Hippocampal formation (tissue), 2 donors: Measurements from ENCODE around the gene SNTN.
"Not testable (repeated sequence)": the region's sequence is repeated elsewhere in the genome, so short reads cannot be mapped to it uniquely, and the experiment has no call there.

Experiments used
- DNase-seq, 2 donors: peaks; one replicate each; lab custom pipeline; 2025; lab: John Stamatoyannopoulos, UW

The SNTN gene

DNA sequence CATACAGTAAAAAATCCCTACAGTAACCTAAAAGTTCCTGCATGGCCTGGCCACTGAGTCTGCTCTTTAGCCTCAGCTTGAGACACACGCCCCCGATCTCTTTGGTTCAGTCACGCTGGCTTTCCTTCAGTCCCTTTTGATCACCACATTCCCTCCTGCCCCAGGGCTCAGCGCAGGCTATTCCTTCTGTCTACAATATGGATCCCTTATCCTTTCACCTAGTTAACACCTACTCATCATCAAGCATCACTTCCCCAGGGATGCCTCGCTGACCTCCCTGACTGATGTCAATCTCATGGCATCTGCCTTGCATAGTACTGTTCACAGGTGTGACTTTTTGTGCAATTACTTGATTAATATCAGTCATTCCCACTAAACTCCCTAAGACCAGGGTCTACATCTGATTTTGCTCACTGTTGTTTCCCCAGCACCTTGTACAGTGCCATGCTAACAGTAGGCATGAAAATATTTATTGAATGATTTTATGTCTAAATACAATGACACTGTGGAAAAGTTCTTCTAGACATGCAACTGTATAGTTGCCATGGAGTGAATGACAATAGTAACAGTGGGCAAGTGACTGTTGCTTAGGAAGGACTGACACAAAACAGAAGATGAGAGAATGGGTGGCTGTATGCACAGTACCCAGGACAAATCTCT lies at the start of gene SNTN:
TSS of gene SNTN (plus strand) at position 610 of the 660 bp plus-strand sequence. CDS start at position 623, 13 bp downstream.
- no peak for DNase-seq

DNA sequence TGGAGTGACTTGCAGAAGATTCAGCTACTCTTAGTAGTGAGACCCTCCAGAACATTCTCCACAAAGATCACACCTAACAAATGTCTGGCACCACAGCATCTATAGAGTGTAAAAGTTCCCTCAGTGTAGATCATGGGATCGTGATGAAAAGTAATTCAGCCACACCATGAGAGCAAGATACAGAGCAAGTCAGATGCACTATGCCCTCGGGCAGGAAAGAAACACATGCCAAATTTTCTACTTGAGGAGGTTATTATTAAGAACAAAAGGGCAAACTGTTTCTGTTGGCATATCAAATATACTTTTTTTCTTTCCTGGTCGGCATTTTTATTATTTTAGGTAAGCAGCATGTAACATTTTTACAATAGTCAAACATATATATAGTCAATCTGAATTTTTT lies 44.8 kb upstream of the SNTN start:
- DNase-seq, result no peak

DNA sequence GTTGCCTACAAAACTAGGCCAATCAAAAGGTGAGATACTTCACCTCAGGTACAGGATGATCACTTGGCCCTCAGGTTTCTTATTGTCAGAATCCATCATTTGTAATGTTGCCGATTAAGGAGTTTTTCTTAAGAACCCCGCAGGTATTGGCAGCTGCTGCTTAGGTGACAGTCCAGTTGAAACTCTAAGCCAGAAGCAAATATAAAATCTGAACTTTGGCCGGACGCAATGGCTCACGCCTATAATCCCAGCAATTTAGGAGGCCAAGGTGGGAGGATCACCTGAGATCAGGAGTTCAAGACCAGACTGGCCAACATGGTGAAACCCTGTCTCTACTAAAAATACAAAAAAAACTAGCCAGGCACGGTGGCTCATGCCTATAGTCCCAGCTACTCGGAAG lies 43.1 kb upstream of the SNTN start:
- no peak for DNase-seq

DNA sequence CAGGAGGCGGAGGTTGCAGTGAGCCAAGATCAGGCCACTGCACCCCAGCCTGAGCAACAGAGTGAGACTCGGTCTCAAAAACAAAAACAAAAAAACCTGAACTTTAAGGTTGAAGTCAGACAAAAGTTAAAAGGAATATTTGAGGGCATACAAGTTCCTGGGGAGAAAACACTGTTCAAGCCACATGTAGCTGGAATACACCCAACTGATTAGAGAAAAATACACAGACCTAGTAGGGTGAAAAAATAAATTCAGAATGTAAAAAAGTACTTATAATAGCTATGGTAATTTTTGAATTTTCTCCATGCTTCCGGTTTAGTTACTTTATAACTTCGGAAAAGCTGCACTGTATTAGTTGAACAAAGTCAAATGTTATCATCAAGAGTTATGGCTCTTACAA lies 42.6 kb upstream of the SNTN start:
- no peak for DNase-seq

DNA sequence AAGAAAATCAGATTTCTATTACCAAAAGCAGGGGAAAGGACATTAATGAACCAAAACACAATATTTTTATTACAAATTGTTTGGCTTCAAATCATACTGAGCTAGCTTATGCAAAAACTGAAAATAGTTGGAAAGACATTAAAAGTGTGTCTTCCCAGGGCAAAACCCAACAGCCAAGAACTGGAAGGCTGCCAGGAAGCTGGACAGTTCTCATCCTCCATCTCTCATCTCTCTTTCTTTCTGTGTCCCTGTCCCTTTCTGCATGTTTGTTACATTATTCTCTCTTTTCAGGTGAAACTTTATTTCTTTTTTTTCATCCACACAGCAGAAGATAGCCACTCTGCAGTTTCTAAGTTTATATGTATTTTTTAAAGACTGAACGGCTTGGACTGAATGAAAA lies 41.1 kb upstream of the SNTN start:
- DNase-seq, result no peak

DNA sequence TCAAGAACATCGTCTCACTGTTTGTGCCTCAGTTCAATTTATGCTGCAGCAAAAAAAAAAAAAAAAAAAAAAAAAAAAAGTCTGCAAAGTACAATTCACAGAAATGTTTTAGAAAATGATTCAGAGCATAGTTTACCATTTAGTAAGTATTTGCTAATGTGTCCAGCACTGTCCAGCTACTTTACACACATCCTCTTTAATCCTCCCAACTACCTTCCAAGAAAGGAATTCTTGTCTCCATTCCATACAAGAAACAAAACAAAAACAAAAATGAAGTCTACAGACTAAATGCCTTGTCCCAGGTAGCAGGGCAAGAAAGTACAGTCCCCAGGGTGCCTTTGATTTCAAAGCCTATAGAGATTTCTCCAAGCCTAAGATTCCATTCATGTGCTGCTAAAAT lies 38.9 kb upstream of the SNTN start:
- no peak for DNase-seq

DNA sequence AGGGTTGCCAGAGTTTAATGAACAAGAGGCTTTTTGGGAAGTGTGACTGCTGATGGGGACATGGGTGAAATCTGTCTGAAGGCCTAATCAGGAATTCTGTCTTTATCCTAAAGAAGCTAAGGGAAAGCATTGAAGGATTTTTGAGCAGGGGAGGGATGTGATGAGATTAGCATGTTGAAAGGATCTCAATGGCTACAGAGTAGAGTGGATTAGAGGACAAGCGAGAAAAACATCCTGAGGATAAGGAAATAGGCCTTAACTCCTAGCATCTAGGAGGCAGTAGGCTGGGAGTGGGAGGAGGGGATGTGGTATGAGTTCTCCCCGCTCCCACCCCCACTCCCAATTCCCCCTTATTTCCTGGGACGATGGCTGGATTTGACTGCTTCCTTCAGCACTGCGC lies 35.1 kb upstream of the SNTN start:
- DNase-seq, result no peak

DNA sequence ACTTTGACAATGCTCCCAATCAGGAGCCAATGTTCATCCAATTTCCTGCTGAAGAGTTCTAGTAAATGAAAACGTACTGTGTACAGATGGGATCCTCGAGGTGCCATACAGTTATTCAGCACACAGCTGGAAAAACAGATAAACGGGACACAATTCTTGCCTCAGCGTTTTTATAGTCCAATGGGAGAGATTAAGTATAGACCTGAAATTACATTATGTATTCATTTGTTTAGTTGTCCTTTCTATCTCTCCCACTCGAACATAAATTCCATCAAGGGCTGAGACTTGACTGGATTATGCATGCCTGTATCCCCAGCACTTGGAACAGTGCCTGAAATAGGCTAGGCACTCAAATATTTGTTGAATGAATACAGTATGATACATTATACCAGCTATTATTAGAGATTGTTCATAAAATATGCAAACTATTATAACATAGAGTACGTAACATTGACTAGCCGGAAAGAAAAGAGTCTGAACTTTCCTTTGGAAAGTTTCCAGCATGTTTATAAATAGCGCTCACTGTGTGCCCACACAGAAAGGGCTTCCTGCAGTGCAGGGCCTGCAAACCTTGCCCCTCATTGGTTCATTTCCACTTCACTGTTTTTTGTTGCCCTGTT lies 27.4 kb upstream of the SNTN start:
- no peak for DNase-seq

DNA sequence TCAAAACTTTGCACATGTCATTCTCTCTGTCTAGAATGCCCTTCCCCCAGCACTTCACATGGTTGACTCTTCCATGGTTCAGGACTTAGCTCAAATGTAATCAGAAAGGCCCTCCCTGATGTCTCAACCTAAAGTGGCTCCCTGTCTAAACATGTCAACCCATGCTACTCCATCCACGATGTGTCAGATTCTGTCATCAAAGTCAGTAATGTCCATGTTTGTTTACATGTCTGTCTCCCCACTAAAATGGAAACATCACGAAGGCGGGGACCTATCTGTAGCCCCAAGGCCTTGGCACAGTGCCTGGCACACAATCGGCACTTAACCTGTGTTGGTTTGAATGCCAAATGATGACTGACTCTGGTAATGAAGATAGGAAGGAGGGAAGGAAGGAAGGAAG lies 20.8 kb upstream of the SNTN start:
- DNase-seq, result no peak

DNA sequence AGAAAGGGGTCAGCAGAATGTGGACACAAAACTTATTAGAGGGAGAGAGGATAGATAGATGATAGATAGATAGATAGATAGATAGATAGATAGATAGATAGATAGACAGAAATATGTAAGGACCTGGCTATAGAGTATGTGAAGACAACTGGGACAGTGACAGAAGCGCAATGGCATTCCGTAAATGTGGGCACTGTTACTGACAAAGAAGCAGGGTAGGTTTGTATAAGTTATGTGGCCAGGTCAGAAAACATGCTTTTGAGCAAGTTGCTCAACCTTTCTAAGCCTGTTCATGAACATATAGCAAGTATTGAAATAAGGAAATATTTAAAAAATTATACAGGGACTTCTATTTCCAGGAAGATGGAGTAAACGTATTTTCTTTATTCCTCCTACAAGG lies 17.3 kb upstream of the SNTN start:
- DNase-seq, result no peak

DNA sequence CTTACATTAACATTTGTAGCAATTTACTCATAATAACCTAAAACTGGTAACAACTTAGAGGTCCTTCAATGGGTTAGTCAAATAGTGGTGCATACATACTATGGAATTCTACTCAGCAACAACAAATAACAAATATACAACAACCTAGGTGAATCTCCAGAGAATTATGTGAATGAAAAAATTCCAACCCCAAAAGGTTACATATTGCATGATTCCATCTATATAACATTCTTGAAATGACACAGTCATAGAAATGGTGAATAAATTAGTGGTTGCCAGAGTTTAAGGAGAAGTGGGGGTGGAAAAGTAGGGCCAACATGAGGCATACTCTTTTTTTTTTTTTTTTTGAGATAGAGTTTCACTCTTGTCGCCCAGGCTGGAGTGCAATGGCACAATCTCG lies 12.7 kb upstream of the SNTN start:
- DNase-seq, result no peak

DNA sequence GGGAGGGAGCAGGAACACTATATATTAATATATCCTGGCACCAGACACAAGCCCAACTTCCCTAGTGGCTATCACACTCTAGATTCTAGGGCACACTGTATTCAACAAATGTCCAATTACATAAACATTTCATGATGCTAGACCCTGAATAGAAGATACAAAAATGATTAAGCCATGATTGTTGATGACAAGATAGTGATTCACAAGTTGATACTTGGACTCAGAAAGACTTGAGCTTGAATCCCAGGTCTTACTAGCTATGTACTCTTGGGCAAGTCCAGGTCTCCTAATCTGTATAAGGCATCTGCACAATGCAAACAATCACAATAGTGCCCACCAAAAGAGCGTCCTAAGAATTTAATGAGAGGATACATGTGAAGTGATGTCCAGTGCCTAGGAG lies 10.0 kb upstream of the SNTN start:
- DNase-seq, result no peak

DNA sequence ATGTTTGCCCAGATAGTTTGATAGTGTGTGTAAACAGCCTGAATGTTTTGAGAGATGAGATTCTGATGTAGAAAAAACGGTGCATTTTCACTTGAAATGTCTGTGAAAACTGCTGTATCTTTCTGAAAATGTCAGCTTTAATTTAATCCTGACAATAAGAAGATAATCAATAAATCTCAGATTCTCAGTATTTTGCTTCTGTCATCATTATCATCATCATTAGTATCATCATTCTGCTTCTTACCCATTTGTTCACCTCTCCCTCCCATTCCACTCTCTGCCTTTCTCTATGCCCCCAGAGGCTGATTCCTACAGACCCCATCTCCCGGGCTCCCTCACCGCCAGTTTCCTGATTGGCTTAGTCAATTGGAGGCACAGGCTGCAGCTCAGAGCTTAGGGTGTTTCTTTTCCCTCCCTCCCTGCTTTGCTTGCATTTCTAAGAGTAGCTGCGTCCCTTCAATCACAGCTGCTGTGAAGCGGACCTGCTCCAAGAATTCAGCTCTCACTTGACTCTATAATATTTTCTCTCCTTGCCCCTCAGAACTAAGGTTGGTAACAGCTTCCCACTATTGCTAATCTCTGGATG lies 8.2 kb upstream of the SNTN start:
- DNase-seq, result no peak

DNA sequence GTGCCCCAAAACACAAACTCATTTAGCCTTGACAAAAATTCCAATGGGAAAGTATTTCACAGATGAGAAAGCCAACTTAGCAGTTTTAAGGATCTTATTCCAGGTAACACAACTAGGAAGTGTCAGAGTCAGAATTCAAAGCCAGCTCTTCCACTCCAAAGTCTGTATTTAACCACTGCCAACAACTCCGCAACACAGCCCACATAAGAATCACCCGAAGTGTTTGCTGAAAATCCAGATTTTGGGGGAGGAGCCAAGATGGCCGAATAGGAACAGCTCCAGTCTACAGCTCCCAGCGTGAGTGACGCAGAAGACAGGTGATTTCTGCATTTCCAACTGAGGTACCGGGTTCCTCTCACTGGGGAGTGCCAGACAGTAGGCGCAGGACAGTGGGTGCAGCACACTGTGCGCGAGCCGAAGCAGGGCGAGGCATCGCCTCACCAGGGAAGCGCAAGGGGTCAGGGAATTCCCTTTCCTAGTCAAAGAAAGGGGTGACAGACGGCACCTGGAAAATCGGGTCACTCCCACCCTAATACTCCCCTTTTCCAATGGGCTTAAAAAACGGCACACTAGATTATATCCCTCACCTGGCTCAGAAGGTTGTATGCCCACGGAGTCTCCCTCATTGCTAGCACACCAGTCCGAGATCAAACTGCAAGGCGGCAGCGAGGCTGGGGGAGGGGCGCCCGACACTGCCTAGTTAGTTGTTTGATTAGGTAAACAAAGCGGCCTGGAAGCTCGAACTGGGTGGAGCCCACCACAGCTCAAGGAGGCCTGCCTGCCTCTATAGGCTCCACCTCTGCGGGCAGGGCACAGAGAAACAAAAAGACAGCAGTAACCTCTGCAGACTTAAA lies 7.3 kb upstream of the SNTN start:
- not testable (repeated sequence) for DNase-seq

DNA sequence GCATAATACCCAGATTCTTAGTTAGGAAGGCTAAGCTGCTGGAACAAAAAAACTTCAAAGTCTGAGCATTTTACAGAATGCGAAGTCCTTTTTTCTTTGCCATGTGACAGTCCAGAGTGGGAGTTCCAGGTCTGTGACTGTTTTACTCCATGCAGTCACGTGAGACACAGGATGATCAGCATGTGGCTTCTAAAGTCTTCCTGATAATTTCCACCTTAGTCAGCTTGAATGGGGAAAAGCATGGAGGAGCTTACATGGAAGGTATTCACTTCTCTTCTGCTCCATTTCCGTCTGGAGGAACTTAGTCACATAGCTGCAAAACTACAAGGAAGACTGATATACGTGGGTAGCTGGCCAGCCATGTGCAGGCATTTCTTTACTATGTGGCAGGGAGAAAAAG lies 1.7 kb downstream of the SNTN start:
- no peak for DNase-seq

DNA sequence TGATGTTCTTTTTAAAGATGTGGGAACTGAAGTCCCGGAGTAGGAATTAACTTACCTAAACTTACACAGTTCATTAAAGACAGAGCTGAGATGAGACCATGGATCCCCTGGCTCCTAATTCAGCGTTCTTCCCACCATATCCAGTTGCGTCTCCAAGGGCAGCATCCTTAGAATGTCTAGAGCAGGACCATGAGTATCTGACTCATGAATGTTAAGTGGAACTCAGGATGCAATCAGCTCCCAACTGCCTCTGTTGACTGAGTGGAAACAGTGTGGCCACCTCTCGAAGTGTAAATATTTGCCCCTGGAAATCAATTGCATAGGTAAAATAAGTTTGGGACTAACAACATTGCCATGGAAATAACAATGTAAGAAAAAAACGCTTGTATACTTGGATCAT lies 2.5 kb downstream of the SNTN start:
- DNase-seq, result no peak

DNA sequence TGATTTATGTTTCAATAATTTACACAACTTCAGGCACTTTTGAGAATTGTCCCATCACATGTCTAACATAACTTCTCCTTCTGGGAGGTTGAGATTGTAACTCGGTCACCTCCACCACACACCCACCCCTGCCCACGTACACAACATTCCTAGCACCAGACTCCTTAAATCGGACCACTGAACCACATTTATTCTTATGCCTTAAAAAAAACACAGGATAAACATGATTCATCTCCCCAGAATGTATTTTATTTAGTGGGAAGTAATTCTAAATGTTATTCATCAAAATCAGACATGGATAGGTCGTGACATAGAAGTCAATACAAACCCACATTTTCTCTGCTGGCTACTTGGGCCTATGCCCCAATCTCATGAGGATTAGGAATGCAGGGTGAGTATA lies 3.0 kb downstream of the SNTN start:
- no peak for DNase-seq

DNA sequence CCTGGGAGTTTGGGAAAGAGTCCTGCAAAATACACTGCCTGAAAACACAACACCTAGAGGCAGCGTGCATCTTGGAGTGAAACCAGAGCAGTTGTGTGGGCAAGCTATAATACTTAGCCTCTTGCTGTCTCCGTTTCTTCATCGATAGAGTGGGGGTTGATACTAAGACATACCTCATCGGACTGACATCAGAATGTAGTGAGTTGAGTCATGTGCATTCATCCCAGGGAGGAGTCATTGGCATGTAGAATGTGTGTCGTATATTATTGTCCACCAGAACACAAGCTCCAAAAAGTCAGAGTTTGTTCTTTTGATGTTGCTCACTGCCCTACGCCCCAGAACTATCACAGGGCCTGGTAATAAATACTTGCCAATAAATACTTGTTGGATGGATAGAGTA lies 4.3 kb downstream of the SNTN start:
- DNase-seq, result no peak

DNA sequence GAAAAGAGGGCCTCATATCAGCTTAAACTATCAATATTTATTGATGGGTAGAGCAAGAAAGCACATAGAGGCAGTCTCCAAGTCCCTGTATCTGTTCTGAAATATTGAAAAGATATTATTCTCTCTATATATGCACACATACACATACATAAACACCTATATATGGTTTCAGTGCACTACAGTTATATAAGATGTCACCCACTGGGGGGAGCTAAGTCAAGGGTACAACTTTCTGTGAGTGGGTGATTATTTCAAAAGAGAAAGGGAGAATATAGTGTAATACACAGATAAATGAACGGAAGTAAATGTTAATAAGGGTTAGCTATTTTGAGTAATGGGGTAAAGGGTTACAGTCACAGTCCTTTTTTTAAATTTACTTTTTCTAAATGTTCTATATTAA lies 8.8 kb downstream of the SNTN start:
- DNase-seq, result no peak

DNA sequence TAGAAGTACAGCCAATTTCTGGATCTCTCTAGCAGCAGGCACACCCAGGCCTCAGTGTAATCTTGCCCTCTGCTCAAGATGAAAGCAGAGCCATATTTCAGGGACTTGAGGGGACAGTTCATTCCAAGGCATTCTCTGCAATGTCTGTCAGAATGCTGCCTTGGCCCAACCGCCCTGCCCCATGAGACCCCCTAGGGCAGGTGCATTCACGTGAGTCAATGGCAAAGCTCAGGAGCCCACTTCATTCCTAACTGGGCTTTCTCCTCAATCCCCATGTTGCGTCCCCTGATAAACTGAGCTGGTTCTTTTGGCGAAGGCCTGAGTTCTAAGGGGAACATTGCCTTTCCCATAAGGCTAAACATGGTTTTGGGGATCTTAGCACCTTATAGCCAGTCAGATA lies 9.5 kb downstream of the SNTN start:
- DNase-seq, result no peak

DNA sequence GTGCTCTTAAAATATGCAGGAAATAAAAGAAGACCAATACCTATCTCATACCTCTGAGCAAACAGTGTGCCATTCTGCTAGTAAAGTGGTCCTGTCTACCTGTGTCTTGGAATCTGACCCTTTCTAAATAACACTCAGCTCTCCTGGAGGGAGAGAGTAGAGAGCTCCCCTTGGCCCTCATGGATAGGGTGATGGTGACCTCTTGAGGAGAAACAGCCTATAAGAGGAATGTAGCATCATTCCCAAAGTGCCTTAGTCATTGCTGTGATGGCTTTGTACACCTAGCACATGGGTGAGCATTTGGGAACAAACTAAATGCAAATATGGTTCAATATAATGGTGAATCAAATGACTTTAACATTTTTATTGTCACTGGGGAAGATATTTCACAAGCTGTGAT lies 10.0 kb downstream of the SNTN start:
- no peak for DNase-seq

DNA sequence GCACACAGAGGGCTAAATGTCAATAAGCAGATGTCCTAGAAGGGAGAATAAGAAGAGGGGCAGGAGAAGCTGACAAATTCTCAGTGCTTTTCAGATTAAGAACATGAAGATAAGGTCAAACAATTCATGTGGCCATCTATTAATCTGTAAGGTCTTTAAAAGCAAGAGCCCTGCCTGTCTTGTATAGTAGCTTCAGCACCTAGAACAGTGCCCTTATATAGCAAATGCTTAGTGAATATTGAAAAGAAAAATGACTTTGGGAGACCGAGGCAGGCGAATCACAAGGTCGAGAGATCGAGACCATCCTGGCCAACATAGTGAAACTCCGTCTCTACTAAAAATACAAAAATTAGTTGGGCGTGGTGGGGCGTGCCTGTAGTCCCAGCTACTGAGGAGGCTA lies 18.1 kb downstream of the SNTN start:
- no peak for DNase-seq

DNA sequence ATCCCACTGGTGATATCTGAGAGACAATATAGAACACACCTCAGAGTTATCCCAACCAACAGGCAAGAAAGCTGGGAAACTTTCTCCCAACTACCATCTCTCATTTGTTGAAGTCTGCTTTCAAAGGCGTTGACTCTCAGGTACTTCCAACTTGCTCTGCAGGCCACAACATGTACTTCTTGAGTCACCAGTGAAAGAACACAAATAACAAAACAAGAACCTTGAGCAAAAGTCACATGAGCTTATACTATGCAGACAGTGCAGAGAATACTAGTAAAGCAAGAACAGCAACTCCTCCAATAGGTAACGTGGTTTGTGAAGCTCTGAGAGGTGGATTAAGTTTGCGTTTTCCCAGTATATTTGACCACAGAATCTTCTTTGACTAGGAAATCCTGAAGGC lies 20.6 kb downstream of the SNTN start:
- DNase-seq, result no peak
